Right cardiac atrium (tissue), 5 donors: ENCODE data around the gene MTERF1. TPM values are rescaled to one million over a fixed set of nuclear protein-coding genes. Genes with fewer than 3 reads are reported as not detected.
"Not testable (repeated sequence)": the region's sequence is repeated elsewhere in the genome, so short reads cannot be mapped to it uniquely, and the experiment has no call there.

Experiments
- ATAC-seq, 2 donors: fragments of 200-7000 bp; cut with Tn5 transposase; one replicate each; pipeline versions ENCODE4 v1.8.0 to v1.9.1; 2020; ENCODE audit warnings: moderate library complexity in 2 of 2, mild to moderate bottlenecking in 1 of 2
- DNase-seq, 3 donors: peaks; one replicate each; pipeline ENCODE4 v3.0.0-alpha.2; 2020
- H3K27ac ChIP-seq: one replicate; pipeline ENCODE4 v1.5.1; 2013; ENCODE audit warnings: mild to moderate bottlenecking, low read length, control low read depth, moderate library complexity
- H3K27me3 ChIP-seq: one replicate; pipeline ENCODE4 v1.6.1; 2013; ENCODE audit not compliant: control insufficient read depth, insufficient read depth
- H3K4me1 ChIP-seq: one replicate; pipeline ENCODE4 v1.6.1; 2013; ENCODE audit warnings: low read length; ENCODE audit not compliant: control insufficient read depth, insufficient read depth
- H3K4me3 ChIP-seq: one replicate; pipeline ENCODE4 v1.5.1; 2013; ENCODE audit warnings: low read length, control low read depth
- H3K9me3 ChIP-seq: one replicate; pipeline ENCODE4 v1.6.1; 2013; ENCODE audit warnings: low read length; ENCODE audit not compliant: control insufficient read depth
- whole genome bisulfite sequencing: extraction: QIAGEN DNeasy Blood & Tissue Kit; methylation state at CpG from one replicate; pipeline ENCODE4 v1.1.7; 2013; 5-methylcytosine and 5-hydroxymethylcytosine counted together
- intact Hi-C, 4 donors: fragments of 100-400 bp; cut with DNase I; formaldehyde crosslinking; loops; one replicate each; pipeline versions ENCODE4 v1.11.0 to v1.14.0; 2022 to 2023
- polyA plus RNA-seq: library from polyadenylated mRNA; stranded (reverse); fragments of 200-250 nt; gene quantifications from one replicate; pipeline ENCODE4 v1.2.3, GENCODE V29; 2013
- total RNA-seq, 4 donors: library from RNA; stranded (reverse); fragmentation: NEBNext Ultra II Directional; extraction: Animal tissue kit (Norgen Biotek cat#: 25700); gene quantifications; one replicate each; pipeline ENCODE4 v1.2.1, GENCODE V29; 2021
- donor health status: healthy with polysubstance abuse.
- donor health status: DM: no; HTN: yes; CAD: no.
- donor health status: DM: no; HTN: no; CAD: no.
- donor health status: DM: no; HTN: yes; CAD: no; lungs with severe emphysema.
- donor health status: DM: yes; HTN: yes; CAD: no.

Gene MTERF1
- total and polyA plus RNA-seq, 5 donors = 5.7 to 7.6 (median 6.8) TPM

- Histone ChIP-seq H3K27me3 (no peaks in the 10 kb centered on the region), H3K4me1 (peaks cover 3% of the 10 kb centered on the region), H3K4me3 (peak overlapping the region; percentile 98), H3K9me3 (no peaks in the 10 kb centered on the region), H3K27ac (peak overlapping the region; percentile 30)
- intact Hi-C loops = no loop called here
- no peak for DNase-seq
- no peak for ATAC-seq
- 2% methylated on average over 9 of the region's 9 CpGs for WGBS
Measured at GRCh38 chr7:91880016-91880412, 488 bp downstream of the MTERF1 start.

GRCh38 chr7:91876391-91877133, 3.9 kb downstream of the MTERF1 start:
- 50% methylated on average over 4 of the region's 4 CpGs for WGBS
- peaks cover 3% of the 10 kb centered on the region for H3K4me1 ChIP-seq
- H3K4me3 ChIP-seq = no peak overlapping the region
- intact Hi-C loops = no loop called here
- no peaks in the 10 kb centered on the region for H3K27me3 ChIP-seq
- no peak overlapping the region for H3K27ac ChIP-seq
- ATAC-seq = no peak
- DNase-seq = no peak
- no peaks in the 10 kb centered on the region for H3K9me3 ChIP-seq

GRCh38 chr7:91875851-91876250, 4.7 kb downstream of the MTERF1 start:
- Histone ChIP-seq H3K27me3 (no peaks in the 10 kb centered on the region), H3K9me3 (no peaks in the 10 kb centered on the region), H3K4me1 (peaks cover 3% of the 10 kb centered on the region), H3K27ac (no peak overlapping the region), H3K4me3 (no peak overlapping the region)
- DNase-seq (no peak), ATAC-seq (no peak)
- intact Hi-C loops = no loop called here
- 87% methylated on average over 3 of the region's 3 CpGs for WGBS

- intact Hi-C loops = no loop called here
- H3K27me3 ChIP-seq = no peaks in the 10 kb centered on the region
- H3K4me1 ChIP-seq = no peaks in the 10 kb centered on the region
- DNase-seq (no peak), ATAC-seq (no peak)
- no peaks in the 10 kb centered on the region for H3K9me3 ChIP-seq
- H3K4me3 ChIP-seq = no peak overlapping the region
- no peak overlapping the region for H3K27ac ChIP-seq
Measured at GRCh38 chr7:91872928-91873327, 7.6 kb downstream of the MTERF1 start.

GRCh38 chr7:91872069-91872468, 8.4 kb downstream of the MTERF1 start:
- no peaks in the 10 kb centered on the region for H3K27me3 ChIP-seq
- intact Hi-C loops = no loop called here
- H3K4me3 ChIP-seq = no peak overlapping the region
- ATAC-seq (no peak), DNase-seq (no peak)
- H3K9me3 ChIP-seq = no peaks in the 10 kb centered on the region
- H3K27ac ChIP-seq = no peak overlapping the region
- no peaks in the 10 kb centered on the region for H3K4me1 ChIP-seq

- Histone ChIP-seq H3K4me1 (no peaks in the 10 kb centered on the region), H3K27ac (no peak overlapping the region), H3K27me3 (no peaks in the 10 kb centered on the region), H3K9me3 (no peaks in the 10 kb centered on the region), H3K4me3 (no peak overlapping the region)
- intact Hi-C loops = no loop called here
- DNase-seq (no peak), ATAC-seq (no peak)
- 70% methylated on average over 1 of the region's 1 CpG for WGBS
Measured at GRCh38 chr7:91869661-91870060, 10.8 kb downstream of the MTERF1 start.

GRCh38 chr7:91866599-91867148, 13.8 kb downstream of the MTERF1 start:
- DNase-seq (no peak), ATAC-seq (no peak)
- WGBS = 27% methylated on average over 2 of the region's 2 CpGs
- Histone ChIP-seq H3K27me3 (no peaks in the 10 kb centered on the region), H3K9me3 (no peaks in the 10 kb centered on the region), H3K4me3 (no peak overlapping the region), H3K27ac (no peak overlapping the region), H3K4me1 (no peaks in the 10 kb centered on the region)
- intact Hi-C loops = no loop called here

GRCh38 chr7:91865511-91865910, 15.0 kb downstream of the MTERF1 start:
- ATAC-seq (no peak), DNase-seq (no peak)
- H3K27me3 ChIP-seq = no peaks in the 10 kb centered on the region
- no peak overlapping the region for H3K27ac ChIP-seq
- 95% methylated on average over 2 of the region's 2 CpGs for WGBS
- no peaks in the 10 kb centered on the region for H3K4me1 ChIP-seq
- intact Hi-C loops = no loop called here
- no peak overlapping the region for H3K4me3 ChIP-seq
- no peaks in the 10 kb centered on the region for H3K9me3 ChIP-seq

- ATAC-seq, H3K27ac ChIP-seq, H3K4me1 ChIP-seq, H3K9me3 ChIP-seq, DNase-seq, H3K27me3 ChIP-seq, H3K4me3 ChIP-seq, intact Hi-C loops: not testable (repeated sequence)
Measured at GRCh38 chr7:91864604-91865003, 15.9 kb downstream of the MTERF1 start.

GRCh38 chr7:91864070-91864469, 16.4 kb downstream of the MTERF1 start:
- WGBS = 99% methylated on average over 6 of the region's 6 CpGs
- DNase-seq = peak in 1 of 3 donors; percentile 32

GRCh38 chr7:91852263-91852741, 28.2 kb downstream of the MTERF1 start:
- Histone ChIP-seq H3K4me1 (no peaks in the 10 kb centered on the region), H3K9me3 (no peaks in the 10 kb centered on the region), H3K27ac (no peak overlapping the region), H3K4me3 (no peak overlapping the region), H3K27me3 (no peaks in the 10 kb centered on the region)
- DNase-seq = no peak
- no peak for ATAC-seq
- intact Hi-C loops = no loop called here

More at GRCh38 chr7:91864070-91864469, 16.4 kb downstream of the MTERF1 start:
- Histone ChIP-seq H3K27ac (no peak overlapping the region), H3K27me3 (no peaks in the 10 kb centered on the region), H3K4me3 (no peak overlapping the region), H3K9me3 (no peaks in the 10 kb centered on the region), H3K4me1 (no peaks in the 10 kb centered on the region)
- intact Hi-C loops = no loop called here
- ATAC-seq = no peak

- no peak for ATAC-seq
- Histone ChIP-seq H3K4me1 (no peaks in the 10 kb centered on the region), H3K27ac (no peak overlapping the region), H3K4me3 (no peak overlapping the region), H3K27me3 (no peaks in the 10 kb centered on the region), H3K9me3 (no peaks in the 10 kb centered on the region)
- intact Hi-C loops = no loop called here
- DNase-seq = no peak
Measured at GRCh38 chr7:91850455-91850854, 30.0 kb downstream of the MTERF1 start.
